ENCODE data around the gene RBP3.
"Not testable (repeated sequence)": the region's sequence is repeated elsewhere in the genome, so short reads cannot be mapped to it uniquely, and the experiment has no call there.

The RBP3 gene

DNA sequence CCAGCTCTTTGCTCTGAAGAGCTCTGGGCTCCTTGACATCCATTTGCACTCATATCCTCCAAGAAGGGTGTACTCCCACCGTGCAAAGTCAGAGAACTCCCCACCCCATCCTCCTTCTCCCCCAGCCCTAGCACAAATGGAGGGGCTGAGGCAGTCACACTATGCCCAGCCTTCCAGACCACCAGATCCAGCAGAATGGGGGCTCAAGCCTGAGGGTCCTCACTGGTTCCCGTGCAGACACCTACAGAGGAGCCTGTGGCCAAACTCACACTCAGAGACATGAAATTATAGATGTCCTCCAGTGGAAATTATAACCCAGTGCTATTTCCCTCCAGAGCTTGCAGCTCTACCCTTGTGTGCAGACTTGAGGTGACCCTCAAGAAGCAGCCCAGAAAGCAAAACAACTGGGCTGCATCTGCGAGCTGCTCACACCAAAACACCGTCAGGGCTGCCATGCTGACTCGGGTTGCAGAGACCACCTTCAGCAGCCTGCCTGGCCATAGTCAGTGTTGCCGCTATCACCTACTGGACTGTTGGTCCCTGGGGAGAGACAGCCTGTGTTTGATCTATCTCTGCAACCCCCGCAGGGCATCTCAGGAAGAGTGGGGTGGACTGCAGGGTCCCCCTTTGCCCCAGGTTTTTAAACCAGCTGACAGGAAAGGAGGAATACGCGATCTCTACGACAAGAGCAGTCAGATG is 28.5 kb downstream of the RBP3 start:
- DNase-seq, result no peak

GRCh38 chr10:47378183-47378510 is 30.0 kb downstream of the RBP3 start:
- no peak for DNase-seq

DNA sequence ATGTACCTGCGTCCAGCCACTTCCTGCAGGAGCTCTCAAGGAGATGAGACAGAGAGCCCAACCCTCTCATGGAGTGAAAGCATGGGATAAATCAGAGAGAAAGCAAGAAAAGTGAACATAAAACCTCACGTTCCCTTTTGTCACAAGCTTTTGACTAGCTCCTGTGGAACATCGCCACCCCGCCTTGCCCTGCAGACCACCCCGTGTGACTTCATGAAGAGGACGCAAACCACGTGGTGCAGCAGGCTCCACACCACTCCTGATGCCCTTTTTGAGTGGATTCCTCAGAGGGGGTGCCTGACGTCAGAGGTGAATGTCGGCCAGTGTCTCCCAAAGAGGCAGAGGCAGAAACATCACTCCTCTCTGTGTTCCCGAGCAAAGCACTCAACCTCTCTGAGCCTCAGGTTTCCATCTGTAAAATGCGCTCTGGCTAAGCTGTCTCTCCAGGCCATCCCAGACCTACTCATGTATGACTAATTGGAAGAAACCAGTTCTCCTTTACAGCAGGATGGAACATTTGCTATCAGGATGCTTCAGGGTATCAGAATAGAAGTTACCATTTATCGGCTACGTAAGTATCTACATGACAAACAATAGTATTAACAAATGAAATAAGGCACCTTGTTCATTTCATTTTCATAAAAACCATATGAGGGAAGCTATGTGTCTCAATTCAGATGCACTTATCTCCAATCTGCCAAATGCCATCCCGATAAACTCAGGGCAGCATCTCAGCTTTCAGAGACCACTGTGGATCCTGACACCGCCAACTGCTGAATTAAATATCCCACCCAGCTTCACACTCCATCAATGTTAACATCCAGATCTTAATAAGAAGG is 30.7 kb downstream of the RBP3 start:
- no peak for DNase-seq

- DNase-seq, result no peak
Measured at GRCh38 chr10:47379445-47379785, 31.3 kb downstream of the RBP3 start.

DNA sequence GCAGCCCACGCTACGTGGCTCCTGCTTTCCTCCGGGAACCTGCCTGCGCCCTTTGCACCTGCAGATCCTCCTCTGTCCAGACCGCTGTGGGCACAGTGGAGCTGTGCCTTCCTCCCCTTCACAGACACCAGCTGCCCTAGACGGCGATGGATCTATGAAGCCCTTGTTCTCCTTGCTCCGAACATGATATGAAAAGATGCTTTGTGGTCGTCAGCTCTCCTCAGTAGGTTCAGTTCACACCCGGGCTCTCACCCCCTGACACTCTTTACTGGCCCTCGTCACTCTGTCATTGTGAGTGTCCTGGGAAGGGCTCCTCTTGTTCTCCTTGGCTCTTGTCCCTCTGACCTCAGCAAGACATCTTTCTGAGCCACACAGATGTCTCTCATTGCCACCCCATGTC is 31.7 kb downstream of the RBP3 start:
- DNase-seq, result no peak

GRCh38 chr10:47380341-47381102 is 32.4 kb downstream of the RBP3 start:
- no peak for DNase-seq

- DNase-seq, result no peak
Measured at GRCh38 chr10:47381103-47381395, 32.9 kb downstream of the RBP3 start.

GRCh38 chr10:47381427-47382379 is 33.5 kb downstream of the RBP3 start:
- no peak for DNase-seq

- DNase-seq, result no peak
Measured at GRCh38 chr10:47383261-47384147, 35.3 kb downstream of the RBP3 start.

- peak; percentile 85 for DNase-seq
Measured at GRCh38 chr10:47384148-47384921, 36.2 kb downstream of the RBP3 start, which contains the start of gene ZNF488. Gene ZNF488, minus strand, starts transcription at chr10:47384293. Its CDS starts 15,464 bp downstream, at chr10:47368829.

- DNase-seq, result not testable (repeated sequence)
Measured at GRCh38 chr10:47386104-47386503, 37.9 kb downstream of the RBP3 start.

- DNase-seq, result no peak
Measured at GRCh38 chr10:47388879-47389278, 40.7 kb downstream of the RBP3 start.

DNA sequence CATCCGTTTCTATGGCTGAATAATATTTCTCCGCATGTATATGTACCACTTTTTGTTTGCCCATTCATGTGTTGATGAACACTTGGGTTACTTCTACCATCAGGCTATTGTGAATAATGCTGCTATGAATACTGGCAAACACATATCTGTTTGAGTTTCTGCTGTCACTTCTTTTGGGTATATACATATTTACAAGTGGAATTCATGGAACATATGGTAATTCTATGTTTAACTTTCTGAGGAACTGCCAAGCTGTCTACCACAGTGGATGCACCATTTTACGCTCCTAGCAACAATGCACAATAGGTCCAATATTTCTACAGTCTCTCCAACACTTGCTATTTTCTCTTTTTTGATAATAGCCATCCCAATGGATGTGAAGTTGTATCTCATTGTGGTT is 41.5 kb downstream of the RBP3 start:
- no peak for DNase-seq

DNA sequence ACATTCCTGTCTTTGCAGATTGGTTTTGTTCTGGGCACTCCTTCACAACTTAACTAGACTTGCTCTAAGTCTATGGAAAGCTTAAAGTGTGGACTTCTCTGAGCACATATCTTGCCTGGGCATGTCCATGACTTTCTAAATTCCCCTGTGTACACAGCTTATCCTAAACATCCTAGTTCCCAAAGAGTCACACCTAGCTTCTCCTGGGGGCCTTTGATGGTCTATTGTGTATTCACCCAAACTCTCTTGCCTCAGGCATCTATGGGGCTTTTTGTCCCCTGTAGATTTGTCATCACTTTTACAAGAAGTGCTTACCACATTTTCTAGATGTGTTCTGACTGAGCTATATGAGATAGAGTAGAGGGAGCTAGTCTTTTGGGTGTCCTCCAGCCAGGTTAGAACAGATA is 48.2 kb downstream of the RBP3 start:
- no peak for DNase-seq

DNA sequence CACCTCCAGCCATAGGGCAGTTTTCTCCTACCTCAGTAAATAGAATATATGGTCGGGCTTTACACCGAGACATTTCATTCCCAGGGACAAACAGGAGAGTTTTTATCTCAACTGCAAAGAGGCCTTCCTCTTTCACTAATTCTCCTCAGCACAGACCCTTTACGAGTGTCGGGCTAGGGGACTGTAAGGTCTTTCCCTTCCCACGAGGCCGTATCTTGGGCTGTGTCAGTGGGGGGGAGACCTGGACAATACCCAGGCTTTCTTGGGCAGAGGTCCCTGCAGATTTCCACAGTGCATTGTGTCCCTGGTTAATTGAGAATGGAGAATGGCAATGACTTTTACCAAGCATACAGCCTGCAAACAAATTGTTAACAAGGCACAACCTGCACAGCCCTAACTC is 49.1 kb downstream of the RBP3 start:
- no peak for DNase-seq

DNA sequence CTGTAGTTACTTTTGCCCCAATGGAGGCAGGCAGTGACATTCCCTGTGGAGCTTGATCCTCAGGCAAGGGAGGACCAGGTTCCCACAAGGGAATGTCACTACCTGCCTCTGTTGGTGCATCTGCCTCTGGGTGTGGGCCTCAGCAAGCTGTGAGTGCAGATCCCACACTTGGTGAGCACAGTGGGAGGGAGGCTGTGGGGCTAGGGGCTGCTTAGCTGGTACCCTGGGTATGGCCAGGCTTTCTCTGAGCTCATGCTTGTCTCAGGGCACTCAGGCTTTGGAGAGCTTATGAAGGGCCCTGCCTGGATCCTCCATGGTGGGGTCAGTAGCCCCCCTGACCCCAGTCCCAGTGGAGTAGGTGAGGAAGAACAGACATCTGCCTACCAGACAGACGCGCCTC is 52.1 kb downstream of the RBP3 start:
- no peak for DNase-seq

- DNase-seq, result no peak
Measured at GRCh38 chr10:47400786-47401185, 52.6 kb downstream of the RBP3 start.

- no peak for DNase-seq
Measured at GRCh38 chr10:47401210-47401609, 53.0 kb downstream of the RBP3 start.

- no peak for DNase-seq
Measured at GRCh38 chr10:47401874-47402640, 53.9 kb downstream of the RBP3 start.

GRCh38 chr10:47402641-47403301 is 54.6 kb downstream of the RBP3 start:
- no peak for DNase-seq
